ENCODE results near the gene TLK1.

Gene TLK1

DNA sequence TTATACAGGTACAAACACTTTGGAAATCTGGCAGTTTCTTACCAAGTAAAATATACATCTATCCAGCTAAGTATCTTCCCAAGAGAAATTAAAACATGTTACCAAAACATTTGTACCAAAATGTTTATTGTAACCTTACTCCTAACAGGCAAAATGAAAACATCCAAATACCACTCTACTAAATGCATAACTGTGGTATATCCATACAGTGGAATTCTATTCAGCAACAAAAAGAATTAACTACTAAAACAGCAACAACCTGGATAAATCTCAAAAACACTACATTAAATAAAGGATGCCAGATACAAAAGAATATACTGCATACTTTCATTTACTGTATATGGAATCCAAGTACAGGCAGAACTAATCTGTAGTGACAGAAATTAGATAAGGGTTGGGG is 51.1 kb downstream of the TLK1 start:
- Histone ChIP-seq H4K12ac (ENCODE audit: low read depth, low read length) (no peak overlapping the region), H3K9me3 (ENCODE audit: insufficient read depth, low read depth, low read length) (no peaks in the 10 kb centered on the region), H2AFZ (ENCODE audit: insufficient read depth, low read length, poor library complexity) (no peak overlapping the region), H3K14ac (ENCODE audit: low read length) (no peak overlapping the region), H3K4me2 (ENCODE audit: low read length) (no peak overlapping the region), H3K18ac (ENCODE audit: low read length) (no peak overlapping the region), H2BK120ac (ENCODE audit: insufficient read depth, low read length, poor library complexity) (no peak overlapping the region), H3K4me1 (ENCODE audit: control insufficient read depth in 1 of 2, insufficient read depth in 2 of 2, low read length in 2 of 2) (no peaks in the 10 kb centered on the region), H3K27ac (ENCODE audit: low read depth, low read length) (no peak overlapping the region), H3K79me1 (ENCODE audit: low read length) (no peaks in the 10 kb centered on the region), H3K36me3 (ENCODE audit: control insufficient read depth in 1 of 2, insufficient read depth in 2 of 2, low read length in 2 of 2) (peaks cover 0 to 6% of the 10 kb centered on the region in 2 experiments), H2BK12ac (ENCODE audit: low read length) (no peak overlapping the region), H3K27me3 (ENCODE audit: insufficient read depth, low read length) (no peaks in the 10 kb centered on the region), H2AK5ac (ENCODE audit: low read length) (no peak overlapping the region), H3K4me3 (ENCODE audit: low read depth, low read length) (no peak overlapping the region), H4K8ac (ENCODE audit: low read depth, low read length) (no peak overlapping the region), H3K4ac (ENCODE audit: low read depth, low read length) (no peak overlapping the region), H4K91ac (ENCODE audit: low read depth, low read length) (no peak overlapping the region), H3K79me2 (ENCODE audit: control insufficient read depth, insufficient read depth, low read length, poor library complexity) (peaks cover 3% of the 10 kb centered on the region), H3K23ac (ENCODE audit: low read length) (no peak overlapping the region), H2BK5ac (ENCODE audit: low read depth, low read length, poor library complexity) (no peak overlapping the region), H3K9ac (ENCODE audit: low read length) (no peak overlapping the region)
- DNase-seq, result no peak

DNA sequence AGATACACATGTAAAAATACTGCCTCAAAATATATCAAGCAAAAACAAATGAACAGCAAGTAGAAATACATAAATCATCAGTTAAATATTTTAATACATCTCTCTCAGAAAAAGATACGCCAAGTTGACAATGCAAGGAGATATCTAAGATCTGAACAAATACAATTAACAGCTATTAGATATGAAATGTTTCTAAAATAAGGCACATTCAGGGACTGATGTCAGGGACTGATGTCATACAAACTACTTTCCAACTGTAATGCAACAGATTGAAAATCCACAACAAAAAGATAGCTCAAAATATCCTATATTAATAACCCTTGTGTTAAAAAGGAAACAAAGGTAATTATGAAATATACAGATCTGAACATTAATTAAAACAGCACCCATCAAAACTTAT is 51.7 kb downstream of the TLK1 start:
- H3K9ac ChIP-seq (ENCODE audit: low read length), result no peak overlapping the region
- H2BK12ac ChIP-seq (ENCODE audit: low read length), result no peak overlapping the region
- no peaks in the 10 kb centered on the region for H3K27me3 ChIP-seq (ENCODE audit: insufficient read depth, low read length)
- H3K27ac ChIP-seq (ENCODE audit: low read depth, low read length), result no peak overlapping the region
- no peak overlapping the region for H3K4me3 ChIP-seq (ENCODE audit: low read depth, low read length)
- H2BK5ac ChIP-seq (ENCODE audit: low read depth, low read length, poor library complexity), result no peak overlapping the region
- H3K9me3 ChIP-seq (ENCODE audit: insufficient read depth, low read depth, low read length), result no peaks in the 10 kb centered on the region
- no peak for DNase-seq
- H3K4me2 ChIP-seq (ENCODE audit: low read length), result no peak overlapping the region
- no peak overlapping the region for H3K18ac ChIP-seq (ENCODE audit: low read length)
- H3K79me1 ChIP-seq (ENCODE audit: low read length), result no peaks in the 10 kb centered on the region
- H3K79me2 ChIP-seq (ENCODE audit: control insufficient read depth, insufficient read depth, low read length, poor library complexity), result peaks cover 3% of the 10 kb centered on the region
- no peak overlapping the region for H2AK5ac ChIP-seq (ENCODE audit: low read length)
- peaks cover 0 to 4% of the 10 kb centered on the region in 2 experiments for H3K36me3 ChIP-seq (ENCODE audit: control insufficient read depth in 1 of 2, insufficient read depth in 2 of 2, low read length in 2 of 2)
- no peak overlapping the region for H3K4ac ChIP-seq (ENCODE audit: low read depth, low read length)
- no CpG with 5 or more reads among the region's 1 CpG for WGBS (ENCODE audit: extremely low coverage, insufficient coverage, insufficient read length)
- no peak overlapping the region for H4K12ac ChIP-seq (ENCODE audit: low read depth, low read length)
- no peak overlapping the region for H4K8ac ChIP-seq (ENCODE audit: low read depth, low read length)
- H3K14ac ChIP-seq (ENCODE audit: low read length), result no peak overlapping the region
- no peak overlapping the region for H2AFZ ChIP-seq (ENCODE audit: insufficient read depth, low read length, poor library complexity)
- H3K23ac ChIP-seq (ENCODE audit: low read length), result no peak overlapping the region
- H3K4me1 ChIP-seq (ENCODE audit: control insufficient read depth in 1 of 2, insufficient read depth in 2 of 2, low read length in 2 of 2), result no peaks in the 10 kb centered on the region
- H2BK120ac ChIP-seq (ENCODE audit: insufficient read depth, low read length, poor library complexity), result no peak overlapping the region
- no peak overlapping the region for H4K91ac ChIP-seq (ENCODE audit: low read depth, low read length)

DNA sequence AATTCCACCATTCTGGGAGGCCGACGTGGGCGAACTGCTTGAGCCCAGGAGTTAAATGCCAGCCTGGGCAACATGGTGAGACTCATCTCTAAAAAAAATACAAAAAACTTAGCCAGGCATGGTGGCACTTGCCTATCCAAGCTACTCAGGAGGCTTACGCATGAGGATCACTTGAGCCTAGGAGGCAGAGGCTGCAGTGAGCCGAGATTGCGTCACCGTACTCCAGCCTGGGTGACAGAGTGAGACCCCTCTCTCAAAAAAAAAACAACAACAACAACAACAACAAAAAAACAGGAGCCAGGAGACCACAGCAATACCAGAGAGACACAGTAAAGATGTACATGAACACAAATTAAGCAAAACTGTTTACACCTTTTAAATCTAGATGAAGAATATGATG is 52.9 kb downstream of the TLK1 start:
- Histone ChIP-seq H3K27me3 (ENCODE audit: insufficient read depth, low read length) (no peaks in the 10 kb centered on the region), H4K12ac (ENCODE audit: low read depth, low read length) (peak overlapping the region; percentile 43), H3K14ac (ENCODE audit: low read length) (no peak overlapping the region), H2BK5ac (ENCODE audit: low read depth, low read length, poor library complexity) (no peak overlapping the region), H2BK12ac (ENCODE audit: low read length) (no peak overlapping the region), H4K8ac (ENCODE audit: low read depth, low read length) (no peak overlapping the region), H3K36me3 (ENCODE audit: control insufficient read depth in 1 of 2, insufficient read depth in 2 of 2, low read length in 2 of 2) (peaks cover 0 to 4% of the 10 kb centered on the region in 2 experiments), H3K4me2 (ENCODE audit: low read length) (no peak overlapping the region), H3K18ac (ENCODE audit: low read length) (no peak overlapping the region), H3K27ac (ENCODE audit: low read depth, low read length) (no peak overlapping the region), H2AK5ac (ENCODE audit: low read length) (no peak overlapping the region), H3K4ac (ENCODE audit: low read depth, low read length) (peak overlapping the region; percentile 75), H3K9ac (ENCODE audit: low read length) (no peak overlapping the region), H3K4me3 (ENCODE audit: low read depth, low read length) (no peak overlapping the region), H3K9me3 (ENCODE audit: insufficient read depth, low read depth, low read length) (no peaks in the 10 kb centered on the region), H3K23ac (ENCODE audit: low read length) (no peak overlapping the region), H3K4me1 (ENCODE audit: control insufficient read depth in 1 of 2, insufficient read depth in 2 of 2, low read length in 2 of 2) (no peaks in the 10 kb centered on the region), H2BK120ac (ENCODE audit: insufficient read depth, low read length, poor library complexity) (no peak overlapping the region), H3K79me2 (ENCODE audit: control insufficient read depth, insufficient read depth, low read length, poor library complexity) (peaks cover 3% of the 10 kb centered on the region), H4K91ac (ENCODE audit: low read depth, low read length) (no peak overlapping the region), H3K79me1 (ENCODE audit: low read length) (no peaks in the 10 kb centered on the region), H2AFZ (ENCODE audit: insufficient read depth, low read length, poor library complexity) (no peak overlapping the region)
- no CpG with 5 or more reads among the region's 7 CpGs for WGBS (ENCODE audit: extremely low coverage, insufficient coverage, insufficient read length)
- DNase-seq, result no peak

DNA sequence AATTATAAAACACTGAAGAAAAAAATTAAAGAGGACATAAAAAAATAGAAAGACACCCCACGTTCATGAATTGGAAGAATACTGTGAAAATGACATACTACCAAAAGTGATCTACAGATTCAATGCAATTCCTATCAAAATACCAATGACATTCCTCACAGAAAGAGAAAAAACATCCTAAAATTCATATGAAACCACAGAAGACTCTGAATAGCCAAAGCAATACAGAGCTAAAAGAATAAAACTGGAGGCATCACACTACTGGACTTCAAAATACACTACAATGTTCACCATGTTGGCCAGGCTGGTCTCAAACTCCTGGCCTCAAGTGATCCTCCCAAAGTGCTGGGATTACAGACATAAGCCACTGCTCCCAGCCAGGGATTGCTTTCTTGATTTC is 56.3 kb downstream of the TLK1 start:
- no peak for DNase-seq
- Histone ChIP-seq H3K27me3 (ENCODE audit: insufficient read depth, low read length) (no peaks in the 10 kb centered on the region), H3K4ac (ENCODE audit: low read depth, low read length) (no peak overlapping the region), H3K79me2 (ENCODE audit: control insufficient read depth, insufficient read depth, low read length, poor library complexity) (peaks cover 6% of the 10 kb centered on the region), H2BK5ac (ENCODE audit: low read depth, low read length, poor library complexity) (no peak overlapping the region), H2AK5ac (ENCODE audit: low read length) (no peak overlapping the region), H2AFZ (ENCODE audit: insufficient read depth, low read length, poor library complexity) (no peak overlapping the region), H3K4me2 (ENCODE audit: low read length) (no peak overlapping the region), H2BK12ac (ENCODE audit: low read length) (no peak overlapping the region), H4K8ac (ENCODE audit: low read depth, low read length) (no peak overlapping the region), H3K23ac (ENCODE audit: low read length) (no peak overlapping the region), H4K91ac (ENCODE audit: low read depth, low read length) (no peak overlapping the region), H3K4me1 (ENCODE audit: control insufficient read depth in 1 of 2, insufficient read depth in 2 of 2, low read length in 2 of 2) (no peaks in the 10 kb centered on the region), H3K9me3 (ENCODE audit: insufficient read depth, low read depth, low read length) (no peaks in the 10 kb centered on the region), H3K79me1 (ENCODE audit: low read length) (no peaks in the 10 kb centered on the region), H3K9ac (ENCODE audit: low read length) (no peak overlapping the region), H2BK120ac (ENCODE audit: insufficient read depth, low read length, poor library complexity) (no peak overlapping the region), H3K27ac (ENCODE audit: low read depth, low read length) (no peak overlapping the region), H3K18ac (ENCODE audit: low read length) (no peak overlapping the region), H4K12ac (ENCODE audit: low read depth, low read length) (no peak overlapping the region), H3K4me3 (ENCODE audit: low read depth, low read length) (no peak overlapping the region), H3K14ac (ENCODE audit: low read length) (no peak overlapping the region), H3K36me3 (ENCODE audit: control insufficient read depth in 1 of 2, insufficient read depth in 2 of 2, low read length in 2 of 2) (peaks cover 3 to 4% of the 10 kb centered on the region in 2 experiments)
- WGBS (ENCODE audit: extremely low coverage, insufficient coverage, insufficient read length), result no CpG with 5 or more reads among the region's 1 CpG

Measured in trophoblast cell (in vitro differentiated cells and primary cell).